GM18868 (cell line): ENCODE data around the gene TEAD3.

Experiments used
- ATAC-seq: cut with Tn5 transposase; IDR thresholded peaks from one replicate; pipeline ENCODE4 v1.9.1; 2021; ENCODE audit warnings: mild to moderate bottlenecking, moderate library complexity; ENCODE audit not compliant: unreplicated experiment

Gene TEAD3

DNA sequence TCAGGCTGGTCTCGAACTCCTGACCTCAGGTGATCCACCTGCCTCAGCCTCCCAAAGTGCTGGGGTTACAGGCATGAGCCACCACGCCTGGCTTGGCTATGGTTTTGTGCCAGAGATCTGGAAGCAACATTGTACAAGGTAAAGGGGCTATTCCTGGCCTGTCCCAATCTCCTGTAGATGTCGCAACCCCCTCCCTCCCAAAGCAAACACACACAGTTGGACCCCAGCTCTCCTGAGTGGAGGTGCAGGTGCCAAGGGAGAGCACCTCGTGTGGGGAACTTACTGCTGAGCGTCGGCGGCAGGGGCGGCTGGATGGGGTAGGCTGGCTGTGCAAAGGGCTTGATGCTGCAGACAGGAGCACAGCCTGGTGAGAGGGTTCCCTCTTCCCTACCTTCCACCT lies 19.9 kb downstream of the TEAD3 start:
- no peak for ATAC-seq

GRCh38 chr6:35476004-35476403 lies 20.9 kb downstream of the TEAD3 start:
- no peak for ATAC-seq

- no peak for ATAC-seq
Observed at GRCh38 chr6:35475573-35475972, 21.3 kb downstream of the TEAD3 start.

DNA sequence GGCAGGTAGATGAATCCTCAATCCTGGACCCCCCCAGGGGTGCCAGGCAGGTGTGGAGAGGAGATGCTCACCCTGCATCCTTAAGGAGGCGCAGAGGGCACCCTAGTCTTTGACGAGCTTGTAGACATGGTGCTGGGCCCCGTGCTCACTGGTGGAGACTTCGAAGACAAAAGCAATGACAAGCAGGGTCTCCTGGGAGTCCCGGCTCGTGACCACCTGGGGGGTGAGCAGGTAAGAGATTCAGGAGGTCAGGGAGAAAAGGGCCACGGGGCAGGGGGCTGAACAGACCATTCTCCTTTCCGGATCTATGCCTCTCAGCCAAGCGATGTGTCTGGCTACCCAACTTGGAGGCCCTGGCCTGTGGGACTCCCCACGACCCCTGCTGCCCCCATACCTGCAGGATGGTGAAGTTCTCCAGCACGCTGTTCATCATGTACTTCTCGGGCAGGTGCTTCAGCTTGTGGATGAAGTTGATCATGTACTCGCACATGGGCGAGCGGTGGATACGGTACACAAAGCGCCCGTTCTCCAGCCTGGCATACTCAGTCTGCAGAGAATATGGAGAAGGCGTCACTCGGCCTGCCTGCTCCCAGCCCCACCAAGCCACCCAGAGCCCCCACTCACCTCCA lies 21.8 kb downstream of the TEAD3 start:
- no peak for ATAC-seq

DNA sequence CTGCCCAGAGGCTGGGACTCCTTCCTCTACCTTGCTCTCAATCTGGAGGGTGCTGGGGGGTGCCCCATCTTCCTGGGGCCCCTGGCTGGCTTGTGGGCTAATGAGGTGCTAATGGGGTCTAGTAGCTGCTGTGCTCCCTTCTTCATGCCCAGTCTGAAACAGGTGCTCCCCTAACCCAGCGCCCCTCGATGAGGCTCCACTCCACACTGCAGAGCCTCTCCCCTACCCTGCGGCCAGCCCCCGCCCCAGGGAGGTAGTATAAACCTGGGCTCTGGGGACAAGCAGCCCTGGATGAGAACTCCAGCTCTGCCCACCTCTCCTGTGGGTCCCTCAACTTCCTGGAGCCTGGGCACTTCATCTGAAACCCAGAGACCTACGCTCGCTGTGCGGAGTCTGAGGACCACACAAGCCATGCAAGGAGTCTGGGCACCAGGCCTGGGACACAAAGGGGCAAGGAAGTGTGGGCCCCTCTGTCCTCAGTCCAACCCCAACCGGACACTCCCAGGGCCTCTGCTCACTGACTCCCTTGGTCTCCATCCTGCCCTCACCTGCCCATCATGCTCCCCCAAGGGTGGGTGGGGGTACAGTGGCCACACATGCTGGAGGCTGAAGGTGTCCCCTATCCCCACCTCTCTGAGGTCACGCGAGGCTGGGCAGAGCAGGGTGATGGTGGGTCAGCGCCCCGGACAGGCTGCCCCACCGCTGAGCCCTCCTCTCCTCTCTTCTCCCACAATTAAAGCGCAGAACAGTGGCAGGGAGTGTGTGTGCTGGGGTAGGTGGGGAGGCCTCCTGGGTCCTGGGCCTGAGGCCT lies 22.5 kb downstream of the TEAD3 start:
- no peak for ATAC-seq

DNA sequence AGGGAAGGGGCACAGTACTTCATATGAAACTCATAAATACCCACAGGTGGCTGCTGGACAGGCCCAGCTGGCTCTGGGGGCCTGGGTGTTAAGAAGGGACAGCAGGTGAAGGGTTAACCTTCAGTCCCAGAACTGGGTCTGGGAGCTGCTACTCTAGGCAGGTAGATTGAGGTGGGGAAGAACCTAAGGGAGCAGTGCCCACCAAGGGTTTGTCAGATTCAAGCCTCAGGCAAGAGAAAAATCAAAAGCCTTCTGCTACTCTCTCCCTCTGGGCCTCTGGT lies 23.1 kb downstream of the TEAD3 start:
- no peak for ATAC-seq

- ATAC-seq, result no peak
Observed at GRCh38 chr6:35473075-35473849, 23.6 kb downstream of the TEAD3 start.

DNA sequence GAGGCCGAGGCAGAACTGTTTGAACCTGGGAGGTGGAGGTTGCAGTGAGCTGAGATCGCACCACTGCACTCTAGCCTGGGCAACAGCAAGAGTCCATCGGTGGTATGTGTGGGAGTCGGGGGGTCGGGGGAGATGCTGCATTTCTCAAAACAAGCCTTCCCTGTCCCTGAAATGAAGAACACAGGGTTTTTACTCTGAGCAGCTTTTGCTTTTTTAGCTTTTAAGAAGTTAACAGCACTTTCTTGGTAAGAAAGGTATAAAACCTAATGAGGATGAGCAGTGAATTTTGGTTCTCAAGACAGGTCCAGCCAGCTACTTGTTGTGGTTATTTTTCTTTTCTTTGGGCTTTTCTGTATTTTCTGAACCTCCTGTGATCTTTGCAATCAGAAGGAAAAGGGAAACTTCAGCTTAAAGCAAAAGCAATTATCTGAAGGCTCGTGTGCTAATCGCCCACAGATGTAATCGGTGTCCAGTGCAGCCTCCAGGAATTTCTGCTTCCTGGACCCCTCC lies 25.0 kb downstream of the TEAD3 start:
- no peak for ATAC-seq

GRCh38 chr6:35470663-35471120 lies 26.2 kb downstream of the TEAD3 start:
- ATAC-seq, result no peak

GRCh38 chr6:35469751-35470662 lies 26.9 kb downstream of the TEAD3 start:
- no peak for ATAC-seq

- ATAC-seq, result no peak
Observed at GRCh38 chr6:35468980-35469750, 27.7 kb downstream of the TEAD3 start.

- ATAC-seq, result peak; percentile 81
Observed at GRCh38 chr6:35468181-35468979, 28.5 kb downstream of the TEAD3 start, which contains the start of gene RPL10A. Gene RPL10A, plus strand, starts transcription at chr6:35468401. Its CDS starts 34 bp downstream, at chr6:35468435.

GRCh38 chr6:35465646-35466045 lies 31.2 kb downstream of the TEAD3 start:
- ATAC-seq, result no peak

- ATAC-seq, result no peak
Observed at GRCh38 chr6:35463292-35463691, 33.6 kb downstream of the TEAD3 start.

DNA sequence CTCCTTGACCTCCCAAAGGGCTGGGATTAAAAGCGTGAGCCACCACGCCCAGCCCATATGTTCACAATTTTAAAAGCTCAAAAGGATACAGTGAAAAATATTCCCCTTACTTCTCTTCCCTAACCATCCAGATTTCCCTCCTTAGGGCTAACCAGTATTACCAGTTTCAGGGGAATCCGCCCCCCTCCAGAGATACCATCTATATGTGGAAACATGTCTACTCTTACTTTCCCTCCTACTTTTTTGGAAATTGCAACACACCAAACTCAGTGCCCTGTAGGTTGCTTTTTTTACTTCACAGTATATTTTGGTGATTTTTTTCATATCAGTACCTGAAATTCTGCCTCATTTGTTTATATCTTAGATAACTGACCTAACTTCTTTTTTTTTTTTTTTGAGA lies 35.6 kb downstream of the TEAD3 start:
- no peak for ATAC-seq

GRCh38 chr6:35457907-35458306 lies 39.0 kb downstream of the TEAD3 start:
- ATAC-seq, result no peak

- ATAC-seq, result no peak
Observed at GRCh38 chr6:35454391-35455110, 42.3 kb downstream of the TEAD3 start.

GRCh38 chr6:35453236-35453635 lies 43.6 kb downstream of the TEAD3 start:
- ATAC-seq, result no peak
